WI38 (cell line): ENCODE results near the gene PTPRC.

Experiments used
- H3K4me3 ChIP-seq: 2 replicates; pipeline ENCODE4 v1.5.1; 2011; ENCODE audit warnings: low read depth, mild to moderate bottlenecking, control low read depth, low read length
- TF ChIP-seq, protein P1 (sequence below): IDR thresholded peaks from 2 replicates; pipeline ENCODE4 v1.5.1; 2012; ENCODE audit warnings: low read depth, mild to moderate bottlenecking, control low read depth, low read length

The PTPRC gene

GRCh38 chr1:198612471-198613260 is 26.2 kb upstream of the PTPRC start:
- TF ChIP-seq, protein P1, sequence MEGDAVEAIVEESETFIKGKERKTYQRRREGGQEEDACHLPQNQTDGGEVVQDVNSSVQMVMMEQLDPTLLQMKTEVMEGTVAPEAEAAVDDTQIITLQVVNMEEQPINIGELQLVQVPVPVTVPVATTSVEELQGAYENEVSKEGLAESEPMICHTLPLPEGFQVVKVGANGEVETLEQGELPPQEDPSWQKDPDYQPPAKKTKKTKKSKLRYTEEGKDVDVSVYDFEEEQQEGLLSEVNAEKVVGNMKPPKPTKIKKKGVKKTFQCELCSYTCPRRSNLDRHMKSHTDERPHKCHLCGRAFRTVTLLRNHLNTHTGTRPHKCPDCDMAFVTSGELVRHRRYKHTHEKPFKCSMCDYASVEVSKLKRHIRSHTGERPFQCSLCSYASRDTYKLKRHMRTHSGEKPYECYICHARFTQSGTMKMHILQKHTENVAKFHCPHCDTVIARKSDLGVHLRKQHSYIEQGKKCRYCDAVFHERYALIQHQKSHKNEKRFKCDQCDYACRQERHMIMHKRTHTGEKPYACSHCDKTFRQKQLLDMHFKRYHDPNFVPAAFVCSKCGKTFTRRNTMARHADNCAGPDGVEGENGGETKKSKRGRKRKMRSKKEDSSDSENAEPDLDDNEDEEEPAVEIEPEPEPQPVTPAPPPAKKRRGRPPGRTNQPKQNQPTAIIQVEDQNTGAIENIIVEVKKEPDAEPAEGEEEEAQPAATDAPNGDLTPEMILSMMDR = no peak
- no peak overlapping the region for H3K4me3 ChIP-seq

DNA sequence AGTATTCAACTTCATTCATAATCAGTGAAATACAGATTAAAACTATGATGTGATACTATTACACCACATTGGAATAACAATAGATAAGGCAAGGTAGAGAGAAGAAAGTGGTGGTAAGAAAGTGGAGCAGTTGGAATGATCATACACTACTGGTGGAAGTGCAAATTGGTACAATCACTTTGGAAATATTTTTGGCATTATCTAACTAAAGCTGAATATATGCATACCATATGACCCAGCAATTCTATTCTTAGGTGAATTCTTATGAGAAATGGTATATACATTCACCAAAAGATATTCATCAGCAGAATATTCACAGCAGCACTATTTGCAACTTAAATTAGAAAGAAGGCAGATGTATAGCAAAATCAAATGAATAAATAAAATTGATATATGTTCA is 21.4 kb upstream of the PTPRC start:
- no peak overlapping the region for H3K4me3 ChIP-seq
- TF ChIP-seq, protein P1 = no peak

GRCh38 chr1:198619375-198620140 is 19.3 kb upstream of the PTPRC start:
- H3K4me3 ChIP-seq = no peak overlapping the region
- TF ChIP-seq, protein P1 = no peak

GRCh38 chr1:198620218-198620617 is 18.6 kb upstream of the PTPRC start:
- H3K4me3 ChIP-seq = no peak overlapping the region
- TF ChIP-seq, protein P1 = no peak

- no peak overlapping the region for H3K4me3 ChIP-seq
These were observed 17.7 kb upstream of the PTPRC start for GRCh38 chr1:198620951-198621824.

DNA sequence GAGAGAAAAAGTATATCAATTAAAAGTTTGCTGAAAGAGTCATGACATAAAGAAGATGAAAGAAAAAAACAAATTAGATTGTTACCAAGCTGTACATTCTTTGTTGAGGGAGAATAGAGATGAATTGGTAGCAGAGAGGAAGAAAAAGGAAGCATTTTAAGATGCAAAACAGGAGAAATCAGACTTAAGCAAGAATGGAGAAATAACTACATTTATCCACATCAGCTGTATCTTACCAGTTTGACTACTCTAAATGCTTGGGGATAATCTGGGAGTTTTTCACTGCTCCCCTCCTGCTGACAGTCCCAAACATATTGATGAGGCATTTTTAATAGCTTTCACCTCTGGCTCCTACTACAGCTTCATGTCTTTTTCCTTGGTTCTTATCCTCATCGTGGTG is 16.8 kb upstream of the PTPRC start:
- TF ChIP-seq, protein P1 = no peak
- H3K4me3 ChIP-seq = no peak overlapping the region

More at GRCh38 chr1:198620951-198621824, 17.7 kb upstream of the PTPRC start:
- TF ChIP-seq, protein P1 = no peak
